HFF-Myc (cell line): ENCODE measurements around the gene EP400.

Experiments used
- DNase-seq: peaks from one replicate; pipeline ENCODE4 v3.0.0-alpha.2; 2011; ENCODE audit warnings: low read depth; ENCODE audit errors: extremely low read depth
- H3K4me3 ChIP-seq: replicated peaks from 2 replicates; pipeline ENCODE4 v1.5.1; 2011; ENCODE audit warnings: low read depth, mild to moderate bottlenecking, control low read depth, low read length
- CTCF ChIP-seq: IDR thresholded peaks from 2 replicates; pipeline ENCODE4 v1.5.1; 2012; ENCODE audit warnings: mild to moderate bottlenecking, low read depth, low read length, control low read depth; ENCODE audit errors: missing control alignments

EP400 gene

DNA sequence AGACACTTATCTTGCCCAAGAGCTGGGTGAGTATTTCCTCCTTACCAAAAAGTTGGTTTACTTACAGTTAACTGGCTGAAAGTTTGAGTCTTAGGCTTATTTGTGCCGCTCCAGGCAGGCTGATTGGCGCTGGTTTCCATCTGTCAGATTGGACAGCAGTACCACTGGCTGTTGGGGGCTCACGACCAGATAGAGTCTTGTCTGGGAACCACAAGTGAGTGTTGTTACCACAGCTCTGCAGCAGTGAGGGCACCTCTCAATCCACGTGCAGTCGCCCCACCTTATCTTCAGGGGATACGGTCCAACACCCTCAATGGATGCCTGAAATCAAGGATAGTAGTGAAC, 135.5 kb downstream of the EP400 start:
- no peak for DNase-seq

GRCh38 chr12:132089407-132089910, 139.7 kb downstream of the EP400 start:
- no peak overlapping the region for H3K4me3 ChIP-seq
- no peak for DNase-seq
- TF ChIP-seq CTCF: no peak

More for the DNA sequence above, 135.5 kb downstream of the EP400 start:
- peak overlapping the region; percentile 61 for H3K4me3 ChIP-seq
- no peak for TF ChIP-seq CTCF

DNA sequence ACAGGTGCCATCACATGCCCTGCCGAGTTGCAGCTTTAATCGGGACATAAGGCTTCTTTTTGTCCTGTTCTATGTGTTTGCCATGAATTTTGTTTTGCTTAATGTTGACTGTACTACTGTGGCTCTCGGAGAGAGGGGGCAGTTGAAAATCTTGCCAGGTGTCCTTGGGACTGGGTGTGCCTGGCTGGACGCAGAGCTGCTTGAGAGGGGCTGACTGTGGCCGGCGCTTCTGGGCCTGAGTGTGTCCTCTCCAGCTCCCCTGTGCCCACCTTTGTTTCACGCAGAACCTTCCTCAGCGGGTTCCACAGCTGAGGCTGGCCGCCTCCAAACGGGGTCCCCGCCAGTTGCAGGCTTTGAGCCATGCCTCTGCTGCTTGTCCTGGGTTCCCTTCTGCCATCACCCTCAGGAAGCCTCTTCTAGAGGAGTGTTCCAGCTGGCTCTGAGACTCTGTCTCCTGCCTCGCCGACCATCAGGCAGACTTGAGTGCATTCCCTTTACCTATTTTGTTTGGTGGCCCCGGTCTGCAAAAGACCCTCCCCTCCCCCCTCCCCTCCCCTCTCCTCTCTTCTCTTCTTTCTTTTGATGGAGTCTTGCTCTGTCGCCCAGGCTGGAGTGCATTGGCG, 144.6 kb downstream of the EP400 start:
- TF ChIP-seq CTCF: no peak
- no peak overlapping the region for H3K4me3 ChIP-seq
- no peak for DNase-seq

DNA sequence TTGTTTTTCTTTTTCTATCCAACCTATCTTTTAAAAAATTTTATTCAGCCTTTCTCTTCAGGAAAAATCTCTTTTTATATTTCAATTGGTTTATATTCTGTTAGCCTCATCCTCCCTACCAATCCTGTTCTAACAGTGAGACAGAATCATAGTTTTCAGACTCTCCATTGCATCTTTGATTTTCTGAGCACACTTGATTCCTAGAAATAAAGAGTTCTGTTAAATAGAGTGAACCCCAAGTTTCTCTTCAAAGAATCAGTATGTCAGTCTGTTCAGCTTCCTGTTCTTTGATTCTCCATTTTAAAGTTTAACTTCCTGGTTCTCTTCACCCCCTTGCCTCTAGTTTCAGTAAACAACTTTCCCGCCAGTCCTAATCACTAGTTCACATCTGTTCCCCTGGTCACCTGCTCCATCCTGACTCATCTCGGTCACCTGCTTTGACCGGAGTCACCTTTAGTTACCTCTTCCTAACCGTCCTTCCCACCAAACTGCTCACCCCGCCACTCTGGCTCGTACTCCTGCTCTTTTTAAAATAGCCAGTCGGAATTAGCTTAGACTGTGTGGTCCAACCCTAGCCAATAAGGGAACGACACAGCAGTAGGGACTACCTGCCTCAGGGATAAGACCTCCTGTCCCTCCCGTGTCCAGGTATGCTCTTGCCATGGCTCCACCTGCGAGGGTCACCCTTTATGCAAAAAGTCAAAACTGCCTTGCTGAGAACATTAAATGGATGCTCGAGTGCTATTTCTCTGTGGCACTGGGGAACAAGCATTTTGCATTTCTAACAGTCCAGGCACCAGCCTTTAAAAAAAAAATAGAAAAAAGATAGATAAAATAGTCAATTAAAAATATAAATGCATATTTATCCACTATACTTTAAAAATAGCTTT, 146.0 kb downstream of the EP400 start:
- no peak for DNase-seq
- no peak overlapping the region for H3K4me3 ChIP-seq
- TF ChIP-seq CTCF: no peak

- no peak for DNase-seq
- no peak overlapping the region for H3K4me3 ChIP-seq
- TF ChIP-seq CTCF: no peak
Measured at GRCh38 chr12:132099739-132100138, 150.0 kb downstream of the EP400 start.

DNA sequence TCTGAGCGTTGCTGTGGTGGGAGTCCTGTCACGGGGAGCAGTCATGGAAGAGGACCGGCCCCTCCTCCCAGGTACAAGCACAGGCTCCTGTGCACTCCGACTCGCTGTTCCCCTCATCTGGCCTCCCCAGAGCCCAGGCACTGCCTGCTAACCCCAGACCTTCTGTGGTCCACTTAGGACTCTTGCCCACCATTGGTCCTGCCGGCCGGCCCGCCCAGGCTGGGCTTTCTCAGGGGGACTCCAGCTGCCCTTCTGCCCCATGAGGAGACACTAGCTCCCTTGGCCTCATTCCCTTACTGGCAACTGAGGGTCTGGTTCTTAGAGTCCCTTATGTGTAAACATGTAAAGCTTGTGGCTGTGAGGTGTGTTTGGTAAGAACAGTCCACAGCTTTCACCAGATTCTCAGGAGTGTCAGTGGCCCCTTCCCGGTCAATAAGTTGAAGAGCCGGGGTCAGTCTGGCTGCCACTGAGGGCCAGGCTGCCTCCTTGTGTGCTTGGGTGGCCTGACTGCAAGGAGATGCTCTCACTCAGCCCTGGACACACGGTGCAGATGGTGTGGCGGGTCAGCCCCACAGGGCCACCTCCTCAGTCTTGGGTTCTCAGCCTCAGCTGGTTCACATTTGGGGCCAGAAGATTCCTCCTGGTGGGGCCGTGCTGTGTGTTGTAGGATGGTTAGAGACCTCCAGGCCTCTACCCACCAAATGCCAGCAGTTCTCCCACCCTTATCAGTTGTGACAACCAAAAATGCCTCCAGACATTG, 150.7 kb downstream of the EP400 start:
- no peak for TF ChIP-seq CTCF
- no peak for DNase-seq
- no peak overlapping the region for H3K4me3 ChIP-seq
